ENCODE data around the gene CDA.

DNA sequence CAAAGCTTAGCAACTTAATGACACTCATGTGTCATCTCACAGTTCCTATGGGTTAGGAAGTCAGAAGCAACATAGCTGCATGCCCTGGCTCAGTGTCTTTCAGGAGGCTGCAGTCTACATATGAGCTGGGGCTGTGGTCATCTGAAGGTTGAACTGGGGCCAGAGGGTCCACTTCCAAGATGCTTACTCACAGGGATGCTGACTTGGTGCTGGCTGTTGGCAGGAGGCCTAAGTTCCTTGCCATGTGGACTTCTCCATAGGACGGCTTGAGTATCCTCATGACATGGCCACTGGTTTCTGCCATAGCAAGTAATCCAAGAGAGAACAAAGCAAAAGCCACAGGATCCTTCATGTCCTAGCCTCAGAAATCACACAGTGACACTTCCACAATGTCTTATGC, 48.6 kb upstream of the CDA start:
- no peak for TF ChIP-seq POLR2A (IDR thresholded peaks at IDR 0.05; ENCODE audit: low read depth, low read length)
- TF ChIP-seq POLR2AphosphoS5 (IDR thresholded peaks at IDR 0.05; ENCODE audit: low read depth, low read length): no peak

All from GM12891 (cell line).